ENCODE measurements around the gene KY. TPM values are rescaled to one million over a fixed set of nuclear protein-coding genes. Genes with fewer than 3 reads are reported as not detected.
A peak's percentile ranks its signal among the peaks of the same experiment; 100 is the strongest.

KY gene
- polyA plus RNA-seq, 1 donor from 2014 or later = 1.7 TPM

DNA sequence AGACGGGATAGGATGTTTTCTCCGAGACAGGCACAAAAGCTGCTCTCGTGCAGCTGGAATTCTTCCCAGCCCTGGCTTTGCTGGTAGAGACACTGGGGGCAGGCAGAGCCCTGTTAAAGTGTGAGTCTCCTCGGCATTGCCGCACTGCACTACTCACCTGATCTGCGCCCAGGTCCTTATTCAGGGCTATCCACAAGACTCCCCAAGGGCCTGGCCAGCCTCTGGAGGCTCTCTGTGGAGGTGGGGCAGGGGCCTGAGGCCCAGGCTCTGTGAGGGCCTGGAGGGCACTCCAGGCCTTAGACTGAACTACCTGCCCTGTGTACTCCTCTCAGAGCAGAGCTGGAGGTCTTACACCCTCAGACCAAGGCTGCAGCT lies 48.4 kb downstream of the KY start:
- H3F3A ChIP-seq (ENCODE audit: insufficient read depth, low read length, poor library complexity, severe bottlenecking) = no peaks in the 10 kb centered on the region
- no peaks in the 10 kb centered on the region for H3K9me2 ChIP-seq (ENCODE audit: insufficient read depth, low read length)
- H3K9me3 ChIP-seq (ENCODE audit: low read length) = no peaks in the 10 kb centered on the region
- TF ChIP-seq TAF1 (IDR thresholded peaks at IDR 0.05; ENCODE audit: low read depth) (peak; percentile 53), RAD21 (conservative IDR thresholded peaks at IDR 0.05) (peak; percentile 27), SMC3 (conservative IDR thresholded peaks at IDR 0.05; ENCODE audit: poor library complexity) (no peak)
- TF ChIP-seq, protein P1, sequence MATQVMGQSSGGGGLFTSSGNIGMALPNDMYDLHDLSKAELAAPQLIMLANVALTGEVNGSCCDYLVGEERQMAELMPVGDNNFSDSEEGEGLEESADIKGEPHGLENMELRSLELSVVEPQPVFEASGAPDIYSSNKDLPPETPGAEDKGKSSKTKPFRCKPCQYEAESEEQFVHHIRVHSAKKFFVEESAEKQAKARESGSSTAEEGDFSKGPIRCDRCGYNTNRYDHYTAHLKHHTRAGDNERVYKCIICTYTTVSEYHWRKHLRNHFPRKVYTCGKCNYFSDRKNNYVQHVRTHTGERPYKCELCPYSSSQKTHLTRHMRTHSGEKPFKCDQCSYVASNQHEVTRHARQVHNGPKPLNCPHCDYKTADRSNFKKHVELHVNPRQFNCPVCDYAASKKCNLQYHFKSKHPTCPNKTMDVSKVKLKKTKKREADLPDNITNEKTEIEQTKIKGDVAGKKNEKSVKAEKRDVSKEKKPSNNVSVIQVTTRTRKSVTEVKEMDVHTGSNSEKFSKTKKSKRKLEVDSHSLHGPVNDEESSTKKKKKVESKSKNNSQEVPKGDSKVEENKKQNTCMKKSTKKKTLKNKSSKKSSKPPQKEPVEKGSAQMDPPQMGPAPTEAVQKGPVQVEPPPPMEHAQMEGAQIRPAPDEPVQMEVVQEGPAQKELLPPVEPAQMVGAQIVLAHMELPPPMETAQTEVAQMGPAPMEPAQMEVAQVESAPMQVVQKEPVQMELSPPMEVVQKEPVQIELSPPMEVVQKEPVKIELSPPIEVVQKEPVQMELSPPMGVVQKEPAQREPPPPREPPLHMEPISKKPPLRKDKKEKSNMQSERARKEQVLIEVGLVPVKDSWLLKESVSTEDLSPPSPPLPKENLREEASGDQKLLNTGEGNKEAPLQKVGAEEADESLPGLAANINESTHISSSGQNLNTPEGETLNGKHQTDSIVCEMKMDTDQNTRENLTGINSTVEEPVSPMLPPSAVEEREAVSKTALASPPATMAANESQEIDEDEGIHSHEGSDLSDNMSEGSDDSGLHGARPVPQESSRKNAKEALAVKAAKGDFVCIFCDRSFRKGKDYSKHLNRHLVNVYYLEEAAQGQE (IDR thresholded peaks at IDR 0.05; ENCODE audit: borderline replicate concordance) = no peak
- TF ChIP-seq, protein P2, sequence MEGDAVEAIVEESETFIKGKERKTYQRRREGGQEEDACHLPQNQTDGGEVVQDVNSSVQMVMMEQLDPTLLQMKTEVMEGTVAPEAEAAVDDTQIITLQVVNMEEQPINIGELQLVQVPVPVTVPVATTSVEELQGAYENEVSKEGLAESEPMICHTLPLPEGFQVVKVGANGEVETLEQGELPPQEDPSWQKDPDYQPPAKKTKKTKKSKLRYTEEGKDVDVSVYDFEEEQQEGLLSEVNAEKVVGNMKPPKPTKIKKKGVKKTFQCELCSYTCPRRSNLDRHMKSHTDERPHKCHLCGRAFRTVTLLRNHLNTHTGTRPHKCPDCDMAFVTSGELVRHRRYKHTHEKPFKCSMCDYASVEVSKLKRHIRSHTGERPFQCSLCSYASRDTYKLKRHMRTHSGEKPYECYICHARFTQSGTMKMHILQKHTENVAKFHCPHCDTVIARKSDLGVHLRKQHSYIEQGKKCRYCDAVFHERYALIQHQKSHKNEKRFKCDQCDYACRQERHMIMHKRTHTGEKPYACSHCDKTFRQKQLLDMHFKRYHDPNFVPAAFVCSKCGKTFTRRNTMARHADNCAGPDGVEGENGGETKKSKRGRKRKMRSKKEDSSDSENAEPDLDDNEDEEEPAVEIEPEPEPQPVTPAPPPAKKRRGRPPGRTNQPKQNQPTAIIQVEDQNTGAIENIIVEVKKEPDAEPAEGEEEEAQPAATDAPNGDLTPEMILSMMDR (IDR thresholded peaks at IDR 0.05; ENCODE audit: poor library complexity, severe bottlenecking) = peak; percentile 40
- H2AFZ ChIP-seq (ENCODE audit: low read depth, low read length) = peak overlapping the region; percentile 31
- no peaks in the 10 kb centered on the region for H3K27me3 ChIP-seq (ENCODE audit: insufficient read depth, low read depth, low read length)
- no peaks in the 10 kb centered on the region for H3K79me2 ChIP-seq (replicated peaks; ENCODE audit: insufficient read depth, low read length)
- H3K4me2 ChIP-seq (ENCODE audit: low read length) = peak overlapping the region; percentile 44
- H4K20me1 ChIP-seq (ENCODE audit: insufficient read depth) = no peaks in the 10 kb centered on the region
- peak overlapping the region; percentile 92 for H3K27ac ChIP-seq (ENCODE audit: low read length)
- peak overlapping the region; percentile 41 for H3K4me3 ChIP-seq (ENCODE audit: low read length)
- H3K9ac ChIP-seq (ENCODE audit: low read length) = peak overlapping the region; percentile 68
- H3K36me3 ChIP-seq (ENCODE audit: insufficient read depth, low read length) = no peaks in the 10 kb centered on the region

DNA sequence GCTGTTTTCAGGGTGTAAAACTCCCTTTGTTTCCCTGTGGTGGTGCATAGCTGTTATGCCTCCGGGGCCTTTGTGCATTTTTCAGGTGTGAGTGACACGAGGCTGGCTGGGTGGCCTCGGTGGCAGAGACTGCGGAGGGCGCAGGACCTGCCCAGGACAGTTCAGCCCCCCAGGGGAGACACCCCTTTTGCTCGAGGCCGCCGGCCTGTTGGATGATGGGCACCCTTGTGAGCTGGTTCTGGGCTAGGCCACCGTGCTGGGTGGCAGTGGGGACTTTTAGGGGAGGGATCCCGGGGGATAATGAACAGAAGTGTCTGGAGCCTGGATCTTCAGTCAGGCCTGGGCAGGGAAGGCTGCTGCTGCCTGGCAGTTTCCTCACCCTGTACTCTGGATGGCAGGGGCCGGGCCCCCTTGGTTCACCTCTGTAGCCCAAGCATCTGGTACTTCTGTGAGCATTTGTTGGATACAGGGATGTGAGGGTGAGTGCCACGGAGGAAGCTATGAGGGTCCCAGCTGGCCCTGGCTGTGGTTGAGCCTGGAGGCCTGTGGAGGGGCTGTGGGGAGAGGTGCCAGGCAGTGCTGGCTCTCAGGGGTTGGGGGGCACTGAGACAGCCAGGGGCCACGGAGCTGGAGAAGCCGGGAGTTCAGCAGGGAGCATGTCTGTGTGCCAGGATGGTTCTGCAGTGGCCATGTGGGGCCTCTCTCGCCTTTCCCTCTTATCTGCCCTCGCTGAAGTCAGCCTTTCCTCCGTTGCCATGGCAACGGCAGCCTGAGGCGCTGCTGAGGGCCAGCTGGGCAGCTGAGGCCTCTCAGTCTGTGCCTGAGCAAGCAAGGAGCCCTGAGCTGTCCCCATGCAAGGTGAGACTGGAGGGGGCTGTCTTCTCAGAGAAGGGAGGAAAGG lies 49.0 kb downstream of the KY start:
- H3K27me3 ChIP-seq (ENCODE audit: insufficient read depth, low read depth, low read length) = no peaks in the 10 kb centered on the region
- H3K4me3 ChIP-seq (ENCODE audit: low read length) = peak overlapping the region; percentile 41
- peak overlapping the region; percentile 44 for H3K4me2 ChIP-seq (ENCODE audit: low read length)
- H2AFZ ChIP-seq (ENCODE audit: low read depth, low read length) = peak overlapping the region; percentile 63
- H3F3A ChIP-seq (ENCODE audit: insufficient read depth, low read length, poor library complexity, severe bottlenecking) = no peaks in the 10 kb centered on the region
- no peaks in the 10 kb centered on the region for H4K20me1 ChIP-seq (ENCODE audit: insufficient read depth)
- no peaks in the 10 kb centered on the region for H3K79me2 ChIP-seq (replicated peaks; ENCODE audit: insufficient read depth, low read length)
- no peaks in the 10 kb centered on the region for H3K9me2 ChIP-seq (ENCODE audit: insufficient read depth, low read length)
- H3K9me3 ChIP-seq (ENCODE audit: low read length) = no peaks in the 10 kb centered on the region
- H3K27ac ChIP-seq (ENCODE audit: low read length) = peak overlapping the region; percentile 92
- TF ChIP-seq EZH2 (IDR thresholded peaks at IDR 0.05; ENCODE audit: borderline replicate concordance, insufficient read depth, low read length, poor library complexity, severe bottlenecking) (no peak), MXI1 (conservative IDR thresholded peaks at IDR 0.05; ENCODE audit: poor library complexity, severe bottlenecking) (peak; percentile 45), EP300 (conservative IDR thresholded peaks at IDR 0.05; ENCODE audit: poor library complexity, severe bottlenecking) (no peak), RAD21 (conservative IDR thresholded peaks at IDR 0.05) (peak; percentile 61), POLR2AphosphoS5 (IDR thresholded peaks at IDR 0.05) (peak; percentile 50), SMC3 (conservative IDR thresholded peaks at IDR 0.05; ENCODE audit: poor library complexity) (peak; percentile 59)
- TF ChIP-seq, protein P2 (IDR thresholded peaks at IDR 0.05; ENCODE audit: poor library complexity, severe bottlenecking) = peak; percentile 60
- TF ChIP-seq, protein P1 (IDR thresholded peaks at IDR 0.05; ENCODE audit: borderline replicate concordance) = peak; percentile 63
- H3K36me3 ChIP-seq (ENCODE audit: insufficient read depth, low read length) = no peaks in the 10 kb centered on the region
- H3K9ac ChIP-seq (ENCODE audit: low read length) = peak overlapping the region; percentile 68
